Glutamatergic neuron (in vitro differentiated cells): ENCODE results near the gene NSG1. TPM values are rescaled to one million over a fixed set of nuclear protein-coding genes. Genes with fewer than 3 reads are reported as not detected.

Experiments
- DNase-seq: peaks from one replicate; pipeline ENCODE4 v3.0.0; 2022
- H3K27ac Mint-ChIP-seq: one replicate; pipeline ENCODE4 v1.8.0; 2020; ENCODE audit warnings: mild to moderate bottlenecking, mixed read lengths, inconsistent platforms; ENCODE audit not compliant: unreplicated experiment
- H3K27me3 Mint-ChIP-seq: one replicate; pipeline ENCODE4 v1.8.0; 2020; ENCODE audit warnings: mild to moderate bottlenecking, moderate library complexity, mixed read lengths, inconsistent platforms; ENCODE audit not compliant: unreplicated experiment
- H3K36me3 Mint-ChIP-seq: one replicate; pipeline ENCODE4 v1.8.0; 2020; ENCODE audit warnings: mild to moderate bottlenecking, mixed read lengths, inconsistent platforms; ENCODE audit not compliant: unreplicated experiment
- H3K4me1 Mint-ChIP-seq: one replicate; pipeline ENCODE4 v1.8.0; 2020; ENCODE audit warnings: mild to moderate bottlenecking, low read depth, mixed read lengths, inconsistent platforms; ENCODE audit not compliant: unreplicated experiment
- H3K4me3 Mint-ChIP-seq: one replicate; pipeline ENCODE4 v1.8.0; 2020; ENCODE audit warnings: mild to moderate bottlenecking, mixed read lengths, inconsistent platforms; ENCODE audit not compliant: unreplicated experiment
- H3K9me3 Mint-ChIP-seq: one replicate; pipeline ENCODE4 v1.8.0; 2020; ENCODE audit warnings: mild to moderate bottlenecking, moderate library complexity, mixed read lengths, inconsistent platforms; ENCODE audit not compliant: unreplicated experiment
- total RNA-seq: library from RNA; stranded (reverse); fragmentation: NEBNext Ultra II Directional; extraction: Animal tissue kit (Norgen Biotek cat#: 25700); gene quantifications from one replicate; pipeline ENCODE4 v1.2.1, GENCODE V29; 2021; ENCODE audit not compliant: unreplicated experiment
- TF ChIP-seq, protein P1 (sequence below): fragments of 200-600 bp; sonication (generic); IDR thresholded peaks from one replicate; pipeline ENCODE4 v1.5.0; 2021; ENCODE audit not compliant: partially characterized antibody, unreplicated experiment

Gene NSG1
- total RNA-seq, 1 donor from 2014 or later: 208 TPM

DNA sequence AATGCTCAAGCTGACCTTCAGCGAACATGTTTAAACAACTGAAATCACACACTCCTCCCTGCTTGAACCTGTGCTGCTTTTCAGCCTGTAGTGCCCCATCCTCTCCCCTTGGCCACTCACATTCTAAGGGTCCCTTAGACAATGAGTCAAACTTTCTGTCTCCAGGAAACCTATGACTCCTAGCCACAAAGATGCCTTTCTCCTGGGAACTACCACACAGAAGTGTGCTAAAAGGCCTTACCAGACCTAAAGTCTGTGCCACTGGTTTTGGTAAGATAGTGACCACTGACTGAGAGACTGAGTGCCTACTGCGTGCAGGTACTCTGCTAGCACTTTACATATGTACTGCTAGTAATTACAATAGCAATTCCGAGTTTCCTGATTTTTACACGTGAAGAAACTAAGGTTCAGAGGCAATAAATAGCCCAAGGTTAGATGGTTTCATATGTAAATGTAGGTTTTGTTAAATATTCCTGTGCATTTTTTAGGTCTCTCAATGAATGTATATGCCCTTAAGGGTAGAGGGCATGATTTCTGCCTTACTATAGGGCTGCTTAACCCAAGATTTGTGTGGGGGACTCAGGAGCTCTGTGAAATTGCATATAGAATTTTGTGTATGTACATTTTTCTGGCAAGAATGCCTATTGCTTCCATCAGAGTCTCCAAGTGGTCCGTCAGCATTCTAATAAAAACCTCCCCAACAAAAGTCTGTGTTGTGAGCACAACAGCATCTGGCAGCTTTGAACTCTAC lies 71.1 kb downstream of the NSG1 start:
- Mint-ChIP-seq H3K4me1 (peaks cover 4% of the 10 kb centered on the region), H3K27ac (no peak overlapping the region), H3K27me3 (peaks cover 3% of the 10 kb centered on the region), H3K9me3 (no peaks in the 10 kb centered on the region), H3K36me3 (no peaks in the 10 kb centered on the region), H3K4me3 (no peak overlapping the region)
- TF ChIP-seq, protein P1, sequence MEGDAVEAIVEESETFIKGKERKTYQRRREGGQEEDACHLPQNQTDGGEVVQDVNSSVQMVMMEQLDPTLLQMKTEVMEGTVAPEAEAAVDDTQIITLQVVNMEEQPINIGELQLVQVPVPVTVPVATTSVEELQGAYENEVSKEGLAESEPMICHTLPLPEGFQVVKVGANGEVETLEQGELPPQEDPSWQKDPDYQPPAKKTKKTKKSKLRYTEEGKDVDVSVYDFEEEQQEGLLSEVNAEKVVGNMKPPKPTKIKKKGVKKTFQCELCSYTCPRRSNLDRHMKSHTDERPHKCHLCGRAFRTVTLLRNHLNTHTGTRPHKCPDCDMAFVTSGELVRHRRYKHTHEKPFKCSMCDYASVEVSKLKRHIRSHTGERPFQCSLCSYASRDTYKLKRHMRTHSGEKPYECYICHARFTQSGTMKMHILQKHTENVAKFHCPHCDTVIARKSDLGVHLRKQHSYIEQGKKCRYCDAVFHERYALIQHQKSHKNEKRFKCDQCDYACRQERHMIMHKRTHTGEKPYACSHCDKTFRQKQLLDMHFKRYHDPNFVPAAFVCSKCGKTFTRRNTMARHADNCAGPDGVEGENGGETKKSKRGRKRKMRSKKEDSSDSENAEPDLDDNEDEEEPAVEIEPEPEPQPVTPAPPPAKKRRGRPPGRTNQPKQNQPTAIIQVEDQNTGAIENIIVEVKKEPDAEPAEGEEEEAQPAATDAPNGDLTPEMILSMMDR: no peak
- no peak for DNase-seq

- no peak for DNase-seq
- Mint-ChIP-seq H3K4me1 (peaks cover 4% of the 10 kb centered on the region), H3K4me3 (no peak overlapping the region), H3K9me3 (no peaks in the 10 kb centered on the region), H3K36me3 (no peaks in the 10 kb centered on the region), H3K27me3 (peaks cover 3% of the 10 kb centered on the region), H3K27ac (no peak overlapping the region)
- TF ChIP-seq, protein P1: no peak
Measured at GRCh38 chr4:4459181-4459580, 72.3 kb downstream of the NSG1 start.

GRCh38 chr4:4460759-4461158 lies 73.9 kb downstream of the NSG1 start:
- H3K36me3 Mint-ChIP-seq: peaks cover 6% of the 10 kb centered on the region

DNA sequence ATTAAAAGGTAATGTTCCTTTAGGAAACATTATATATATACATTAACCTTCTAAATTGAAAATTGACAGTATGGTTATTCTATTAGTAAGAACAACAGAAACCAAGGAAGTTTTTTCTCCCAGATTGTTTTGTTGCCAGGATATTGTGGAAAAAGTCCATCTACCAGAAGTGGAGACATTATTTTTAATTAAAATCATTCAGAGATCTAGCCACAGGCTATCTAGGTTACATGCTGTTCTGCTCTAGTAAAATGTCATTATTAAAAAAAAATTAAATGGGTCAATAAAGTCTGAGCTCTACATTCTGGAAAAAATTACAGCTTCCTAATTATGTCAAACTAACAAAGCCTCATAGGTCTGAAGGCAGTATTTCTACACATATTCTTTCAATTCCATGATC lies 74.3 kb downstream of the NSG1 start:
- no peaks in the 10 kb centered on the region for H3K9me3 Mint-ChIP-seq
- TF ChIP-seq, protein P1: no peak
- peaks cover 3% of the 10 kb centered on the region for H3K27me3 Mint-ChIP-seq
- H3K36me3 Mint-ChIP-seq: peaks cover 9% of the 10 kb centered on the region
- H3K4me3 Mint-ChIP-seq: no peak overlapping the region
- H3K4me1 Mint-ChIP-seq: no peaks in the 10 kb centered on the region
- H3K27ac Mint-ChIP-seq: no peak overlapping the region
- no peak for DNase-seq

More at GRCh38 chr4:4460759-4461158, 73.9 kb downstream of the NSG1 start:
- Mint-ChIP-seq H3K4me1 (peaks cover under 1% of the 10 kb centered on the region), H3K9me3 (no peaks in the 10 kb centered on the region), H3K27me3 (peaks cover 3% of the 10 kb centered on the region), H3K27ac (no peak overlapping the region), H3K4me3 (no peak overlapping the region)
- no peak for DNase-seq
- TF ChIP-seq, protein P1: no peak

- H3K36me3 Mint-ChIP-seq: peaks cover 13% of the 10 kb centered on the region
- peaks cover 3% of the 10 kb centered on the region for H3K9me3 Mint-ChIP-seq
- no peak overlapping the region for H3K4me3 Mint-ChIP-seq
- no peak for DNase-seq
- H3K4me1 Mint-ChIP-seq: no peaks in the 10 kb centered on the region
- no peak overlapping the region for H3K27ac Mint-ChIP-seq
- TF ChIP-seq, protein P1: no peak
- H3K27me3 Mint-ChIP-seq: peaks cover 3% of the 10 kb centered on the region
Measured at GRCh38 chr4:4461850-4462249, 74.9 kb downstream of the NSG1 start.
